Hippocampal formation (tissue), 2 donors: ENCODE results near the gene CIB4.

Experiments used
- DNase-seq, 2 donors: peaks; one replicate each; lab custom pipeline; 2025; lab: John Stamatoyannopoulos, UW

Gene CIB4

DNA sequence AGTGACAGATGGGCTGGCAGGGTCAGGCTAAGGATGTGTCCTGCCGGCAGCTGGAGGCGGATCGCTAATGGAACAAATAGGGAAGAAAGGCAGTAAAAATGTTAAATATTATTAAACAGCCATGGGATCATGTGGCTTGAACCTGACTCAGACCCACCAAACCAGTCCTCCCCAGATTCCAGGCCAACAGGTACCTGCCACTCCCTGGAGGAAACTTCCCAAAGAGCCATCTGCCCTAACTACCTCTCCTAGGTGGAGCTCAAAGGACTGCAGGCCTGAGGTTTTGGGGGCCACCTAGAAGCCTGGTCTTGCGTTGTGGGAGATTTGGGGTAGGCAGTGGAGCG is 34.3 kb downstream of the CIB4 start:
- DNase-seq, result no peak

DNA sequence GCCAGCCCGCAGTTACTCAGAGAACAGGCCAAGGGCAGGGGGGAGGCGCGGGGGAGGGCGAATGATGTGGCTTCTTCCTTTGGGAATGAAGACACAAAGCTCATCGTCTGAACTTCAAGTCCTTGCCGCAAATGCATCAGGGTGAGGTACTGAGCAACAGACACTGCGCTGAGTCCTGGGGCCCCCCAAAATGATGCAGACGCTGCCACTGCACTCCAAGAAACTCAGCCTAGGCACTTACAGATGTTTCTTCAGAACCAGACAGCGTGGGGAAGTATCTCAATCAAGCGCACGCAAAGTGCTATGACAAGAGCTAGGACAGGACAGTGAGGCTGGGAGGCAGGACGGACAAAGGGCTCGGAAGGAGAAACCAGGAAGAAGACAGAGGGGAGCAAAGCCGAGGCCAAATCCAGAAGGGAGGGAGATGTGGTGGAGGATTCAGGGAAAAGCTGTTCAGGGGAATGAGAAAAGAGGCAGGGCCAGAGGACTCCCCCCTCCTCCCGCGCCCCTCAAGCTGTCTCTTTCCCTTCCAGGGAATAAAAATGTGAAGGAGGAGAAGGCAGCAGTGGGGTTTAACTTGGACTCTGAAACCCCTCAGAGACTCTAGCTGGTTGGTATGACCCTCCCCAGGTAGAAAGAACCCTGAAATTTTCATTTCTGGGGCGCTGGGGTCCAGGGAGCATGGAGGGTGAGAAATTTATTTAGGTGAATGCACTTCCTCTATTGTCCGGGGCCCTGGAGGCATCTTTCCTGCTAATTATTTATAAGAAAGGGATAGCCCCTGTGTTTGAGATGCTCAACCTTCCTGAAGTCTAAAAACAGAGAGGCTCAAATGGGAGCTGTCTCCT is 34.9 kb downstream of the CIB4 start:
- no peak for DNase-seq

DNA sequence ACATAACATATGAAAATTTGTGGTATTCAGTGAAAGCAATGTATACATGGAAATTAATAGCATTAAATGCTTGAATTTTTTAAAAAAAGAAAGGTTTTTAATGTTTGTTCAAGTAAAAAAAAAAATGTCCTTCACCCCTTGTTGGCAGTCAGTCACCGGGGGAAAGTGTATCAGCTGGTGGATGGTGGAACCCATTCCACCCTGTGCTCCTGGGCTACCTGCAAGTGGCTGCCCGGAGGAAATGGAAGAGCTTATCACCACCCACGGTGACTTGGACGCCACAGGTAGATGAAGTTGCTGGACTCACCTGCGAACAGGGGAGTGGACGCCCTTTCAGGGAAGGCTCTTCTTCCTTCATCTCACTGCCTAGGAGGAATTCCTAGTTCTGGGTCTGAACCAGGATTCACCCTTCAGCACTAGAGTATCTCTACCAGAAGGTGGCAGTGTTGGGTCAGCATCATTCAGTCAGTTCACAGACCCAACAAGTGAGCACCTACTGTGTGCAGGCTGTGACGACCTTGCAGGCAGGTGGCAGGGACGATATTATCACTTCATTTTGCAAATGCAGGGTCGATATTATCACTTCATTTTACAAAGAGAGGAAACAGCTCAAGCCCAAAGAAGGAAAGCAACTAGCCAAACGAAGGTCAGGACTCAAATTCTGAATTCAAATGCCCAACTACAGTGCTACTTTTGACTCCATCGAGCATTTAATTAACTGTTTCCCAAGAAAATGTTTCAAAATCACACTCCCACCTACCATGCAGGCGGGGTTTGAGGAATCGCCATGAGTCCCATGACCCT is 35.8 kb downstream of the CIB4 start:
- DNase-seq, result peak in 1 of 2 donors; percentile 7

DNA sequence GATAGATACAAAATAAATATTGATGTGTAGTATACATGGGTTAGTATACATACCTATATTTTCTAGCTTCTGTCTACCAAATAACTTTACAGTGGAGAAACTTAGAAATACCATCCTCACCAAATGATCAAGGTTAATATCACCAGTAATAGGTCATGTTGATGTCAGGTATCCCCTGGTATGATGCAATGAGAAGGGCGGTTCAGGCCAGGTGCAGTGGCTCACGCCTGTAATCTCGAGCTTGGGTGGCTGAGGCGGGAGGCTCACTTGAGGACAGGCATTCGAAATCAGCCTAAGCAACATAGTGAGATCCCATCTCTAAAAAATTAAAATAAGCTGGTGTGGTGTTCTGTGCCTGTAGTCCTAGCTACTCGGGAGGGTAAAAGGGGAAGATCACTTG is 38.6 kb downstream of the CIB4 start:
- DNase-seq, result no peak

DNA sequence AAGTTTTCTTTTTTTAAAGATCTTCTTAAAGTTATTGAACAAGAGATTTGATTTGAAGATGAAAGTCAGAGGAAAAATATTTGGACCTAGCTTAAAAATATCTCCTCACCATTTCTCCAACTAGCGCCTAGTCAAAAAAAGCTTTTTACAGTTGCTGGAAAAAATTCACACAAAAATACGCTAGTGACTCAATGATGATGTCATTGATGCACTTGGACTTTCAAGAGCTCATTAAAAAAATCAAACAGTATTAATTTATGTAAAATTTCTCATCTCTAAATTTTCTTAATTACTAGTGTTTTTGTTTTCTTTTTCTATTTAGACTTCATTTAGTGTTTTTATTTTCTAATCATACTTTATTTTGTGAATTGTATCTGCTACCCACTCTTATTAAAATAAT is 41.8 kb downstream of the CIB4 start:
- DNase-seq, result no peak

DNA sequence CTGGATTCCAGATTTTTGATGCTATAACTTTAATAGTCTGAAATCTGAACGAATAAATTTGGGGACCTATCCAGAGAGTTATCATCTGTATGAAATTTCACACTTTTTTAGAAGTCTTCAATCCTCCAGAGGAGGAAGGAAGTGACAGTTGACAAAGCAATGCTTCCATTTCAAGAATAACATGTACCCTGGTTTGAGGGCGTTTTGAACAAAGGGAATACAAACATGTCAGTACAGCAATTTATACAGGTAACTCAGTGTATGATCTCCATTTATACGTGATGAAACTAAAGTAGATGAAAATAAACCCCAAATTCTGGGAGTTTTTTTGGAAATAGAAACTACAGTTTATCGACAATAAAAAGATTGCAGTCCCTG is 42.2 kb downstream of the CIB4 start:
- no peak for DNase-seq

DNA sequence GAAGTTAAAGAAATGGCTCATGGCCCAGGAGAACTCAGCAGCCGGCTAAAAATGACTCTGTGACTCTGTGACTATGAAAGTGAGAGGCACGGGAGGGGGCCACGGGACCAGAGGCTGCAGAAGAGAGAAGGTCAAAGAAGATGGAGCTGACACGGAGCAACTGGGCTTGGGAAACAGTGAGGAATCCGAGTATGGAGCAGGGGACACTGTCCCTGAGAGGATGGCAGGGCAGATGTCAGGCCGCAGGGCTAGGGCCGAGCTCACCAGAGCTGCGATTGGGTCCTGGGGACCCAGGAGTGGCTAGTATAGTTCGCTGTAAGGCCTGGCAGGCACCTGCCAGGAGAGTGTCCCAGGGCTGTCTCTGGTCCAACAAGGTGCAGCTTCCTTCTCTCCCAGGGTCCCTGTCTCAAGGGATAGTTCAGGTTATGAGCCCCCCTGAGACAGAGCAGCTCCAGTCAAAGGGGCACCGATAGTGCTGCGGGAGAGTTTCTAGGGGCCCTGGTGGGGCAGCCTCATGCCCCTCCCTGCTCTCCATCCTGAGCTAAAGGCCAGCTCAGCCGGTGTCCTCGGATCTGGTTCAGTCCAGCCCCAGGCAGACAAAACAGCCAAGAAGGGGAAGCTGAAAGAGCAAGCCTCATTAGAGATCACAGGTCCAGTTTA is 42.7 kb downstream of the CIB4 start:
- no peak for DNase-seq

DNA sequence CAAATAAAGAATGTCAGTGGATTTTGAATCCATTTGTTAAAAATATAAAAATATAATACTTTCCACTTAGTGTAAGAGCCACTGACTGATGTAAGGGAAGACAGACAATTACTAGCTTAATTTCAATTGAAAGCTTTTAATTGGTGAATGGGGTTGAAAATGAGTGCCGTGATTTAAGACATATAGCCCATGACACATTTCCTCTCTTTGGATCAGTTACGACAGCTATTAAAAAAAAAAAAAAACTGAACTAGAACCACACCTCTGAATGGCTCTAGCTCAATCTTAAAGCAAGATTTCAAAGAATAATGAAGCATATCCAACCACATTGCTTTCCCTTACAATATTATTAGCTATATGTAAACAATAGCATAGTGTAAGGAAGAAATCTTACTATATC is 44.0 kb downstream of the CIB4 start:
- no peak for DNase-seq

DNA sequence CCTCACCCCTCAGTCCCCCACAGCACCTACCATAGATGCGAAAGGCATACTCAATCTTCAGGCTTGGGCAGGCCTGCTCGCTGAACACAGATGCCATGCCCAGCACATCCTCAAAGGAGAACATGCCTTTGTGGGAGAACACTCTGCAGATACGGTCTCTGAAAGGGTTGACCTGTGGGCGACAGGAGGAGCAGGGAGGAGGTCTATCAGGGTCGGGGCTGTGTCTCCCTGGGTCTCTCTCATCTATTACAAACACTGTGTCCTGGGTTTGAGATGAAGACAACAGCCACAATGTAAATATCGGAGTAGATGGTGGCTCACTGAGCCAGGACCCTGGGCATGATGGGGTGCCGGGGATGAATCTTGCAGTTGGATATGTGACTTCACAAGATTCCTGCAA is 46.0 kb downstream of the CIB4 start:
- no peak for DNase-seq

DNA sequence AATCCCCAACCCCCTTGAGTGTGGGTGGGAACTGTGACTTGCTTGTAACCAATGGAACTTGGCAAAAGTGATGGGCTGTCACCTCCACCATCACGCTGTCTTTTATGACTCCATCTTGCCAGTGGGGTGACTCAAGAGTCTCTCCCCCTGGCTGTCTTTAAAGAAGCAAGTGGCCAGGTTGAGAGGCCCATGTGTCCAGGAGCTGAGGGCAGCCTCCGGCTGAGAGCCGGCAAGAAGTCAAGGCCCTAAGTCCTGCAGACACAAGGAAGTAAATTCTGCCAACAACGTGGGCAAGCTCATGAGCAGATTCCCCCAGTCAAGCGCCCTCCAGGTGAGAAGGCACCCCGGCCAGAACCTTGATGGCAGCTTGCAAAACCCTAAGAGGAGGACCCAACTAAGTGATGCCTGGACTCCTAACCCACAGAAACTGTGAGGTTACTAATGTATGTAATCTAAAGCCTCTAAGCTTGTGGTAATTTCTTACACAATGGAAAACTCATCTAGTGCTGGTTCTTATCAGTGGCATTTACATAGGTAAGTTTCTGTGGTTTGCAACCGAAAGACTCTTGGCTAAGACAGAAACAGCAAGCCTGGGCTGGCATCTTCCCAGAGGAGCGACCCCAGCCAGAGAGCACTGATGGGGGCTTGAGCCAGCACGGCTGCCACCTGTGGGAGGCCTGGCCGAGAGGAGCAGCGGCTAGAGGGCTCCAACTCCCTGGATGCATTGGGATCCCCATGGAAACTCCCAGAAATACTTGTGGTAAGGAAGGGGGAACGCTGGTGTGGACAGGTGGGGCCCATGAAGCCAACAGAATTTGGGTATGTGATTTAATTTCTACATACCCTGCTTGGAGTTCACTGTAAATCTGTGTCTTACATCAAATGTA is 49.3 kb downstream of the CIB4 start:
- DNase-seq, result no peak

DNA sequence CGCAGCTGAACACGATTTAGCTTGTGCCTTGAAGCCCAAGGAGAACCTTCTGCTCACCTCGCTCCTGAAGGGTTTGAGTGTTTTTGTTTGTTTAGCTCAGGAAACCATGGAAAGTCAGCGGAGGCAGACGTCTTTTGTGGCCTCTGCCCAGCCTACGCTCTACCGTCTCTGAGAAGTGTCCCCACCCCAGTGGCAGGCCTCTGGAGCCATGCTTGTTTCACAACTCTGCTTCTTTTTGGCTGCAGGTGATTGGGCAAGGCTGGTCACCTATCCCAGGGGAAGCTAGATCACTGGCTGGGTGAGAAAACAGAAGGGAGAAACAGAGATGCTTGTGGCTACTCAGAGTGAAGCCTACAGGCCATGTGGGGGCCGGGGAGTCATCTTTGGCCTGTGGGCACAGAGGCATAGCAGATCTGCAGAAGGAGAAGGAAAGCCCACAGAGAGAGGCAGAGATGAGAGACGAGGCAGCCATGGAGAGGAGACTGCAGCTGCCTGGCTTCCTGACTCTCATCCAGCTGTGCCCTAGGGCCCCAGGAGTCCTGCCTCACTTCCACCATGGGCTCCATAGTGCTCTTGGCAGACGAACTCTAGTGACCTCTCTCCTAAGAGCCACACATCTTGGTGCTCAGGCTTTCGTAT is 50.1 kb downstream of the CIB4 start:
- DNase-seq, result no peak

DNA sequence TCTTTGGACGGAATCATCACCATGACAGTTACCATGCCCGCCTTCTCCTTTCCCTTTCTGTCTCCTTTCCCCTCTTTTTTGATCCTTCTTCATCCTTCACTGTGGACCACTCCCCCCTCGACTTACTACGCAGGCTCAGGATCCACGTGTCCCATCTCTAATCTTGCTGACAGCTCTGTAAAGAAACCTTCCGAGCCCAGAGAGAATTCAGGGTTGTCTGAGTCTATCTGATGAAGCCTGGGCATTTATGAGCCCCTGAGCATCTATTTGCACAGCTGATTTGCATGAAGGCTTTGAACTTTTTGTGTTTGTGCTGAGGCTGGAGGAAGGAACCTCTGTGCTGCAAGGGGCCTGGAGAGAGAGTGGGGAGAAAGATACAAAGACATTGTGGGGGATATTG is 50.7 kb downstream of the CIB4 start:
- no peak for DNase-seq

DNA sequence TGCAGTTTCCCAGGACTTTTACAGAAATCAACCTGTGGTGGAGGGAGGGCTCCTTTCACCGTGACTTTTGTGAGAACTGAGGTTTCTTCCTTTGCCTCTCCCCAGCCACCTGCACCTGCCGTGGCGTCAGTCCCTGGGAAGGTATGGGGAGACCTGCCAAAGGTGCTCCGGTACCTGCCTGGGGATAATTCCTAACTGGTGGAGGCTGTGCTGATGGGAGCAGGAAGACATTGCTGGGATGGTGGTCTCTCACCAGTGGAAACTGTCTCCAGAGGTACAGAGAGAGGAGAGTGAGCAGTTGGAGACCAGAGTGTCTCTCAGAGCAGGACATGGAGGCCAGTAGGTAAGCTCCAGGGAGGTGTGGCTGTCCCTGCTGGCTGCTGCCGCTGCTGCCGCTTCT is 52.6 kb downstream of the CIB4 start:
- DNase-seq, result no peak

DNA sequence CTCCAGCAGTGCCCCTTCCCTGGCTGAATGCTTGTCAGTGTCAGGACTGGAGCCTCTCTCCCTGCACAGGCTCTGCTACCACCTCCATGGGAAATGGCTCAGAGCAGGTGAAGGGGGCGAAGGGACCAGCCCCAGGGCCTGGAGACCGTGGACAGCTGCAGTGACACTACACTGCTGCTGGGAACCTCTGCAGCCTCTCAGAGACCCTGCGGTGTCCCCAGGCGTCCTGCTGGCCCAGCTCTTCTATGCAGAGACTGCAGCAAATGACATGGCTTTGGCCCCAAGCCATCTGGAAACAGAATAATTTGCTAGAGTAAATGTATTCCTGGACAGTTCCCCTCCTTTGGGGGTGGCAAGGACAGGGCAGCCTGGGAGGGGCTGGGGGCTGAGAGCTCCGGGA is 53.2 kb downstream of the CIB4 start:
- DNase-seq, result no peak

DNA sequence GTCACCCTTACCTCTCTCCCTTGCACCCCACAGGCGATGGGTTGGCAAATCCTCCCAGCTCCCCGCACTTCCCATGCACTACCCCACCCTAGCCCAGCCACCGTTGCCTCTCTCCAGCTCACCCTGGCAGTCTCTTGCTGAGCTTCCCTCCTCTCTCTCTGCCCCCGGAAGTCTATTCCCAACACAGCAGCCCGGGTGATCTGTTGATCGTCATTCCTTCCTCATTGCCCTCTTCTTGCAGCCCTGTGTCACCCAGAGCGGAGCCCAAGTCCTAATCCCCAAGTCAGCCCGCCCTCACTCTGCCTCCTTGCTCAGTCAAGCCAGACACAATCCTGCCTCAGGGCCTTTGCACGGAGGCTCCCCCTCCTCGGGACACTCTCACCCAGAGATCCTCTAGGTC is 55.2 kb downstream of the CIB4 start:
- DNase-seq, result no peak

DNA sequence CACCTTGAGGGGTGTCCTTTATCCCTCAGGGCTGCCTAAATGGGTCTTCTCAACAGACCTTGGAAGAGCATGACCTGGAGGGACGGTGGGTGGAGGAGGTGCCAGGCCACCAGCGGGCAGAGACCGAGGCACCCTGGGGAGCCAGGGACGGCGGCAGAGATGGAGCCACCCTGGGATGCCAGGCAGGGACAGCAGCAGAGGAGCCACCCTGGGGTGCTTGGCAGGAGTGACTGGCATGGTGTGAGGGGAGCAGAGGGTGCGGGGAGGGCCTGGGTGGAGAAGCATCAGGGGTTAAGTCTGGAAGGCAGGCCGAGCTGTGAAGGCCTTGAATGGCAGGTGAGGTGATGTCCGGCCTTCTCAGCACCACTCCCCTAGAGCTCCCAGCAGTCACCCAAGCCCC is 56.1 kb downstream of the CIB4 start:
- DNase-seq, result no peak

DNA sequence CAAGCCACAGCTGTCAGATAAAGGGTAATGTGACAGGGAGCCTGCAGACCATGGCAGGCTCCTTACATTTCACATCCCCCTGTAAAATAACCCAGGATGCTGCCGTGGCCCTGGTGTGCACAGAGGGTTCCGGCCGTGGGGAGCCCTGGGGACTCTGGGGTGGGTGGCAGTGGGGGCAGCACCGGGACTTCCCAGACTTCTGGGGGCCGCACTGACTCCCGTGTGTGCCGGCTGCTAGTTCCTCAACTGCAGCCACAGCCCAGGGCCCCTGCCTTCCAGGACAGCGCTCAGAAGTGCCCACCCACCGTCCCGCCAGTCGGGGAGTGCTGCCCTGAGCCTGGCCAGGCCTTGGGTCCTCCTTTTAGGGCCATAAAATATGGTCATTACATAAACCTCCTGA is 56.5 kb downstream of the CIB4 start:
- no peak for DNase-seq

DNA sequence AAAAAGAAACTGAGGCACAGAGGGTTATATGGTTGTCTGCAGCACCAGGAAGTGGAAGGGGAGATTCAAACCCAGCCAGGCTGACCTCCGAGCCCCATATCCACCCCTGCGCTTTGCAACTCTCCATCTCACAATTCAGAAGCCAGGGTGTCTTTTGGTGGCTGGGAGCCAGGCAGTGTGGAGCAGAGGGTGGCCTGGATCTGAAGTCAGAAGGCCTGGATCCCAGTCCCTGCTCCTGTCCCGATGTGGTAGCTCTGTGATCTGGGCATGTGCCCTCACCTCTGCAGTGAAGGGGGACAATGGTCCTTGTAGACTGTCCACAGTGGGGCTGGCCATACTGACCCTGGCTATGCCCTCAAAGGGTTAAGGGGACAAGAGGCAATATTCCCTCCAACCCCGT is 57.0 kb downstream of the CIB4 start:
- DNase-seq, result no peak

DNA sequence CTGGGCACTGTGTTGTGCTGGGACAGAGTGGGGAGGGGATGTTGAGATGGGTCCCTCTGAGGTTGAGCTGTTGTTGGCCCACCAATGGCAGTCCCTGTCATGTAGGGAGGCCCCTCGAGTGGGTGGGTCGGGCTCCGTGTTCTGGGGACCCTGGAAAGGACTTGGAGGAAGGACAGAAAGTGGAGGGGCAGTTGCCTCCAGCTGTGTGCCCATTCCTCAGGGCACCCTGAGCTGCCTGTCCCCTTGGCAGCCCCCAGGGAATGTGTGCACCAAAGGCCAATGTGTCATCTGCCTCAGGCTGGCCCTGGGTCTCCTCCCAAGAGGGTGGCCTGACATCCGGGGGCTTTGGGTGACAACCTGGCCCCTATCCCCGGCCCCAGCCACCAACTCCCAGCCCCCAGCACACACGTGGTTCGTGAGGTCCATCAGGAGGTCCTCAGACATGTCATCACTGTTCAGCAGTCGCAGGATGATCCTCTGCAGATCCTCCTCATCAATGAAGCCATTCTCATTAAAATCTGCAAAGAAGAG is 57.7 kb downstream of the CIB4 start:
- no peak for DNase-seq

DNA sequence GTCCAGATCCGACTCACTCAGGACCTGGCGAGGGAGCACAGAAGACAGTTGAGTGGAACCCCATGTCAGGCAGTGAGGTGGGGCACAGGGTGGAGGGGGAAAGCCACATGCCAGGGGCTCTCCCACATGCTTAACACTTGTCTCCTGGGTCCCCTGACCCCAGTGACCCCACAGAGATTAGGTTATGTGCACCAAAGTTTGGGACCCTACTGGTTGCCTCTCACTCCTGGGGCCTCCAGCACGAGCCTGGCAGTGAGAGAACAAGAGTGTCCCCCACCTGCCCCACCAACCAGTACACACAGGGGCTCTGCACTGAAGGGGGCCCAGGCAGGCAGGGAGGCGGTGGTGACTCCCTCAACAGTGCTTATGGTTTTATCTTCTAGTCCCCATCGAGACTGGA is 58.3 kb downstream of the CIB4 start:
- no peak for DNase-seq
